GM18870 (cell line): ENCODE measurements around the gene INPP5D.
"Not testable (repeated sequence)": the region's sequence is repeated elsewhere in the genome, so short reads cannot be mapped to it uniquely, and the experiment has no call there.

Experiments
- ATAC-seq: cut with Tn5 transposase; IDR thresholded peaks from one replicate; pipeline ENCODE4 v1.9.1; 2021; ENCODE audit warnings: moderate library complexity; ENCODE audit not compliant: unreplicated experiment

INPP5D gene

GRCh38 chr2:233052517-233052916 is 7.6 kb upstream of the INPP5D start:
- ATAC-seq, result not testable (repeated sequence)

DNA sequence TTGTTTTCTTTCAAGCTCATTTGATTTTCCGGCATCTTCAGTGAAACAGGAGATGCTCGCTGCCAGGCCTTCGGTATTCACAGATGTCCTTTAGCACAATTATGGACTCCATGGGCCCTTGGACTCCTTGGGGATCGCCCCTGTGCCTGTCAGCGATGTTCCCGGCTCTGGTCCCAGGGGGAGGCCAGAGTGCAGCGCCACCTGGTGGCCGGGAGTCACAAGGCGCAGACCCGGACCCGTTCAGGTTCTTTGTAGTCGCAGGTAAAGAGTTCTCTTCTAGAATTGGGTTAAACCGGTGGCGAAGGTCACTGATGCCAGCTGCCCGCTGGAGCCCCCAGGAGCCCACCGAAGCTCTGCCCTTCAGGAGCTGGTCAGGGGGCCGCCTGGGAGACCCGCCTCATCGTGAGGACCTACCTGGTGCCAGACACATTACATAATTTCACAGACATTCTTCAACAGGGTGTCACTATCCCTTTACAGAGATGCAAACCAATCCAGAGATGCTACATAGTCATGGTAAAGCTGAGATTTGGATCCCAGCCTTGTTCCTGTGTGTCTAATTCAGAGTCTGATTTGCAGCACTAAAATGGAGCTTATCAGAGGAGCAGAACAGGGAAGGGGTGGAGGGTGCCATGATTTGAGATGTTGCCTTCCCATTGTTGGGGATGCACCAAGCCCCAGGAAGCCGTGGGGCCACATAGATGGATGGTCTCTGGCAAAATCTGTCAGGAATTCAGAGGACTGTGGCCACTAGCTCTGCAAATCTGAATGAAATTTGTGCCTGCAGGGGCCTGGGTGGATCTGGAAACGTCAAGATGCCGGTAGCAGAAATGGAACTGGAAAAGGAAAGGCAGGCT is 6.0 kb upstream of the INPP5D start:
- ATAC-seq, result no peak

DNA sequence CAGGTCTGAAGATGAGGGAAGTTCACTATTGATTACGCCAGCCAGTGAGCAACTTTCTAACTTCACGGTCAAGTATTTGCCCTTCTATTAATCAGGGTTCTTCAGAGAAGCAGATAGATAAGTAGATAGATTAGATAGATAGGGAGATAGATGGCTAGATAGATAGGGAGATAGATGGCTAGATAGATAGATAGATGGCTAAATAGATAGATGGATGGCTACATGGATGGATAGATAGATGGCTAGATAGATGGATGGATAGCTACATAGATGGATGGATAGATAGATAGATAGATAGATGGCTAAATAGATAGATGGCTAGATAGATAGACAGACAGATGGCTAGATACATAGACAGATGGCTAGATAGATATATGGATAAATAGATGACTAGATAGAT is 4.8 kb upstream of the INPP5D start:
- ATAC-seq, result no peak

DNA sequence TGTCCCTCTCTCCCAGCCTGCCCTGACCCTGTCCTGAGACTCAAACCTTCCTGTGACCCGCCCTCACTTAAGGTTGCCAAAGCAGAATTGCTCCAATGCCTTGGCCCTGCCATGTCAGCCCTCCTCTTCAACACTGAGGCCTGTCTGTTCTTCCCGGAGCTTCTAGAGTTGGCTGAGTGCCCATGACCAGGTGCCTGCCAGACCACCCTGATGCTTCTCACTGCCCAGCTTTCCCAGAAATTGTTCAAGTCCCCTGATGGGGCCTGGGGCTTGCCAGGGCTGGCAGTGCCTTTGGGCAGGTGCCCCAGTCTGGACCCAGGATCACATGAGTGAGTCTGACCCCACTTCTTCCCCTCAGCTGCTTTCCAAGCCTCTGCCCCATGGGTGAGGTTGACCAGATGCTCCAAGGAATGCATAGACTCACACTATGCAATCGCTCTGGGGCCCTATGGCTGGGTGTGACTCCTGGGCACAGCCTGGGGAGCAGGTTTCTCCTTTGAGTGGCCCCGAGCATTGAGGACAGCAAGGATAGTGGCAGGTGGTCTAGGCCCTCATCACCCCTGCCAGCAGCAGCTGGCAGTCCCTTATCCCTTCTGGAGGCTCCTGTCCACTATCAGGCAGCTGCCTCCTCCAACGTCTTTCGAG is 3.1 kb upstream of the INPP5D start:
- ATAC-seq, result no peak

DNA sequence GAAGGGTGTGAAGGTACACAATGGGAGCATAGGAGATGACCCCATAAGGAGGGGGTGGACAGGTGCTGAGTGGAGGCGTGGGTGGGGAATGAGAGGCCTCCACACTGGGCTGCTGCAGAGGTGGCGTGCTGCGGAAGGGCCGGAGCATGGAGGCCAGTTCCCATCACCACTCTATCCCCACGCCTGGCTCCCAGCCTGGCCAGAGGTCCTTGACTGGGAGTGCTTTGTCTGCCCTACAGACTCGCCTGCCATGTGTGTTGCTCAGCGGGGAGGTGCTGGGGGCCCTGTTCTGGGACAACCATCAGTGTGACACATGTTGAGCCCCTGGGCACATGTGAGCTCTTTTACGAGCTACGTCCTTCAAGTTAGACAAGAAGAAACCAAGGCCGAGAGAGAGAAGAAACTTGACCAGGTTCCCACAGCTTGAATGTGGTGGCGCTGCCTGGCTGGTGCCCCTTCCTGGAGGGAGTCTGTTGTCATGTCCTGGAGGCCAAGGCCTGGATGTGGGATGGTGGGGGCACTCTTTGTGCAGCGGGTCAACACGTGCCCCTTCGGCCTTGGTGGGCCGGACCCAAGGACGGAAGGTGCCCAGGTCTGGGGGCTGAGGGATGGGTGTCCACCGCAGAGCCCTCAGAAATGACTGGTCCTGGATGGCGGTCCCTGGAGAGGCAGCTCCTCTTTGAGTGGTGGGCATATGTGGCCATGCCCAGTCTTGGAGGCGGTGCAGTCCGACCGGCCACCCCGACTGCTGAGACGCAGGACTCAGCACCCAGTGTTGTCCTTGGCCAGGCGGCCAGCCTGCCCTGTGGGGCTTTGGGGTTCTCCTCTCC is 1.2 kb upstream of the INPP5D start:
- no peak for ATAC-seq

DNA sequence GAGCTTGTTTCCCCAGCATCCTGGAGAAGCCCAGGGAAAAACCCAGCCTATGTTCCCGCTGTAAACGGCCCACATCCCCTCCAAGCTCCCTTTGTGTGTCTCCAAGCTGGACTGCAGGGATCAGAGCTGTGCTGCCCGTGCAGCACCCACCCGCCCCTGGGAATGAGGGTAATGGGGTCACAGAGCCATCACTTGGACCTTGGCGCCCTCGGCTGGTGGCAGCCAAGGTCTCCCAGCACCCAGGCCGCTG is 670 bp upstream of the INPP5D start:
- no peak for ATAC-seq

DNA sequence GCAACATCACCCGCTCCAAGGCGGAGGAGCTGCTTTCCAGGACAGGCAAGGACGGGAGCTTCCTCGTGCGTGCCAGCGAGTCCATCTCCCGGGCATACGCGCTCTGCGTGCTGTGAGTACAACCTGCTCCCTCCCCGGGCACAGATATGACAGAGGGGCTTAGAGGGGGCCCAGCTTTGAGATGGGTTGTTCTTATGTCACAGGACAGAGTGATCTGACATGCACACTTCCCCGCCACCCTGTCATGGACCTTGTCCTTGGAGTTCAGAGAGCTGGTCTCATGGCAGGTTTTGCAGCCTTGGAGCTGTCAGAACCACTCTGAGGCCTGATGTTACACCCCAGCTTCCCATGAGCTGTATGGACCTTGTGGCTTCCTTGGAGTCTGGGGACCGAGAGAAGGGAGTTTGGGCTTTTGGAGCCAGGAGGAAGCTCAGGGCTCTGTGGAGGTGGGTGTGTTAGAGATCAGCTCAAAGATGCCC is 398 bp downstream of the INPP5D start:
- no peak for ATAC-seq

GRCh38 chr2:233060980-233061590 is 943 bp downstream of the INPP5D start:
- ATAC-seq, result peak; percentile 12

DNA sequence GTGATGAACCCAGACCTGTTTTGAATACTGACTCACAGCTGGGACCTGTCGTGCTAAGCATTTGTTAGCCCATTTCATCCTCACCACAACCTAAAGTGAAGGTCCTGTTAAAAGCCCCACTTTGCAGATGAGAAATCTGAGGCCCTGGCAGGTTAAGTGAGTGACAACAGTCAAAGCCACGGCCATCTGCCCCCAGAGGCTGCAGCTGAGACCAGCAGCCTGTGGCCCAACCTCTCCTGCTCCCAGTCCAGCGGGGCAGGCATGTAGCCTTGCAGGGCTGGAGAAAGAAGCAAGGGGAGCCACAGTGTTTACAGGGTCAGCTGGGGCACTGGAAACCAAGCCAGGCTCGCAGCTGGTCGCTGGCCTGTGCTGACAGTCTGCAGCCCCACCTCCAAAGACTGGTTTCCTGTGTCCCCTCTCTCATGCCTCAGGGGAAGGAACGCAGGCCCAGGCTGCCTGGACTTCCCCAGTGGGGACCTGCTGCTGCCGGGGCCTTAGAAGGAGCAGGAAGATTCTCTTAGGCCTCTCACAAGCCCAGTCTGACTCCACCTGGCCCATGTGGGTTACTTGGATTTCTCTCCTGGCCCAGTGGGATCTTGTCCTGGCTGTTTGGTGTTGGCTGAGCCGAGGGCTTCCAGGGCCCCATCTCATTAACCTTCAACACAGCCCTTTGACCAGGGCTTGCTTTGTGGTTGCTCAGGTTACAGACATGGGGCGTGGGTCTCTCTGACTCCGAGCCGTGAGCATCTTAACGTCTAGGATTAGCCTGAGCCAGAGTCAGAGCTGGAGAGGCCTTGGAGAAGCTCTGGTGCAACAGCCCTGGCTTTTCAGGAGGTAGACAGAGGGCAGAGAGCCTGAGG is 1.7 kb downstream of the INPP5D start:
- peak; percentile 26 for ATAC-seq

- no peak for ATAC-seq
Observed at GRCh38 chr2:233062451-233062850, 2.3 kb downstream of the INPP5D start.

- ATAC-seq, result no peak
Observed at GRCh38 chr2:233062946-233063268, 2.8 kb downstream of the INPP5D start.

GRCh38 chr2:233063269-233063975 is 3.3 kb downstream of the INPP5D start:
- peak; percentile 41 for ATAC-seq

- no peak for ATAC-seq
Observed at GRCh38 chr2:233063976-233064411, 3.9 kb downstream of the INPP5D start.

DNA sequence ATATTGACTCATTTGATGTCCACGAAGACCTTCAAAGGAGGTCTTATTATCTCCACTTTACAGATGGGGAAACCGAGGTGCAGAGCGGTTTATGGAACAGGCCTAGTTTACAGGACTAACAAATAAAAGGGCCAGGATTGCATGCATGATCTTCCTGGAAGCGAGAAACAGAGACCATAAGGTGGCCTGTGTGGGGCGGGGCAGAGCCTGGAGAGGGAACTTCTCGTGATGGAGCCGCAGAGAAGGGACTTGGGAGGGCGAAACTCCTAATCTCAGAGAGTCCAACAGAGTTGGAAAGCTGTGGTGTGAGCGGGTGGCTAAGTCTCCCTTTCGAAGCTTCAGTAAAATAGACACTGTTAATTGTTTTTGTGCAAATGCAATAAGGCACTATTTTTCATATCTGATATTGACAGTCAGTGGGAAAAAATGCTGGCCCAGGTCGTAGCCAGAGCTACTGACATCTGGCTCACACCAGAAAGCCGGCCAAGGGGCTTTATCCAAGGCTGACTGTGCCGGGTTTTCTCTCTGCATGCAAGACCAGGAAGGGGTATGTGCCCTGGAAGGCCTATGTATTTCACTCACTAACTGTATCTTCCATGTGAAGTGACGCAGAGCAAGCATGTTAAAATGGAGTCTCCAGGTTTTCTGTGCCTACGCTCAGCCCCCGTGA is 4.5 kb downstream of the INPP5D start:
- no peak for ATAC-seq

- not testable (repeated sequence) for ATAC-seq
Observed at GRCh38 chr2:233065200-233065589, 5.1 kb downstream of the INPP5D start.

DNA sequence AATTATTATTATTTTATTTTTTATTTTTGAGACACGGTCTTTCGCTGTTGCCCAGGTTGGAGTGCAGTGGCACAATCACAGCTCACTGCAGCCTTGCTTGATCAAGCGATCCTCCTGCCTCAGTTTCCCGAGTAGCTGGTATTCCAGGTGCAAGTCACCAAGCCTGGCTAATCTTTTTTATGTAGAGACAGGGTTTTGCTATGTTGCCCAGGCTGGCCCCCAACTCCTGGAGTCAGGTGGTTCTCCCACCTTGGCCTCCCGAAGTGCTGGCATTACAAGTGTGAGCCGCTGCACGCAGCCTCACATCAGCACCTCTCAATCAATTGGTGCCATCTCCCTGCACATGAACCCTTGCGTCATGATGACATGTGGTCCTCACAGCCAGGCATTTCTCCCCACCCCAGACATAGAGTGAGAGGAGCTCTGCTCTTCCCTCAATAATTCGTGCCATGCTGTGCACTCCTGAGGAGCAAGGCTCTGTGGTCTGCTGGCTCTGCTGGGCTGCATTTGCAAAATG is 5.9 kb downstream of the INPP5D start:
- ATAC-seq, result no peak

DNA sequence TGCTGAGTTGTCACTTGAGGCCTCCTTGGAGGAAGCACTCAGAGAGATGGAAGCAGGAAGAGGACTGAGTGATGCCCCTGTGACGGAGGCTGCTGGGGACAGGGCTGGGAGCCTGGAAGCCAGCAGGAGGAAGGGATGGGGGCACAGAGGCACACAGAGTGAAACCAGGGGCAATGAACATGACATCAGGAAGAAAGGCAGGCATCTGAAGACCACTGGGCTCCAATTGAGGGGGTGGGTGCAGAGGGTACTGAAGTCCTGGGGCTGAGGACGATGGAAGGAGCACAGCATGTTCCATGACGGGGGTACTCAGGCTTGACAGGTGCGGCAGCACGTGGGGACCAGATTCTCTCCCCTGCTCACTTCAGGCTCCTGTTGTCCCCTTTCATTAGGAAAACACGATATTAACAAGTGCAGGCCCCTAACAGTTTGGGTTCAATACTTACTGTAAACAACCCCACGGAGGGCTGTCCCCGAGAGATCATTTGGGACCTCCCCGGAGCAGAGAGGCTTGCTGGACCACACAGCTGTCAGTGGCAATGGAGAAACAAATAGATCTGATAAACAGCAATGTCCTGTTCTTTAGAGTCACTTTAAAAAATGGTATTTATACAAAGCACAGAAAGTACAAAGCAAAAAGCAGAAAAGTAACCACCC is 8.7 kb downstream of the INPP5D start:
- ATAC-seq, result no peak

DNA sequence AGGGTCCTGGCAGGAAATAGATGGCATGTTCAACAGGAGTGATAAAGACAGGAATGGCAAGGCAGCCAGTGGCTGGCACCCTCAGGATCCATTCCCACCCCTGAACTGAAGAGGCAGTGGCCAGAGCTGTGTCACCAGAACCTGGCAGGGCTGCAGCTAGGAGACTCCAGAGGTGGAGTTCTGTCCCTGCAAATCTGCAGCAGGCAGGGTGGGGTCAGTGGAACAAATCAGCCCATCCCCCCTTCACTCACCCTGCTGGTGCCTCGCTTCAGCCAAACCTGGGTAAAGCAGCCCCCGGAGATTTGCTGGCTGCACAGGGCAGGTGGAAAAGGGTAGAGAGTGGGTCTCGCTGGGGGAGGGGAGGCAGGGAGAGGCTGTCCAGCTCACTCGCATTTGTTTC is 12.7 kb downstream of the INPP5D start:
- ATAC-seq, result no peak

- no peak for ATAC-seq
Observed at GRCh38 chr2:233074106-233074505, 14.0 kb downstream of the INPP5D start.
